Astrocyte (in vitro differentiated cells and primary cell): Measurements from ENCODE around the gene FLT1. TPM values are rescaled to one million over a fixed set of nuclear protein-coding genes. Genes with fewer than 3 reads are reported as not detected.

Source experiments
- DNase-seq: peaks from one replicate; pipeline ENCODE4 v3.0.0-alpha.2; 2010; ENCODE audit warnings: low read depth
- FAIRE-seq: peaks from 2 replicates; lab custom pipeline; 2011; peaks lifted over from hg19 to GRCh38; lab: Jason Lieb, UNC
- H2AFZ ChIP-seq: 2 replicates; pipeline ENCODE4 v1.6.0; 2012; ENCODE audit warnings: low read depth, low read length, inconsistent platforms
- H3K27ac ChIP-seq: 2 replicates; pipeline ENCODE4 v1.5.1; 2011; ENCODE audit warnings: low read depth, low read length, inconsistent platforms
- H3K27me3 ChIP-seq: 2 replicates; pipeline ENCODE4 v1.6.0; 2011; ENCODE audit warnings: low read length, inconsistent platforms; ENCODE audit not compliant: insufficient read depth
- H3K36me3 ChIP-seq: 2 replicates; pipeline ENCODE4 v1.5.1; 2011; ENCODE audit warnings: low read length, inconsistent platforms; ENCODE audit not compliant: insufficient read depth
- H3K4me1 ChIP-seq: 2 replicates; pipeline ENCODE4 v1.5.1; 2011; ENCODE audit warnings: low read length, inconsistent platforms; ENCODE audit not compliant: insufficient read depth
- H3K4me2 ChIP-seq: 2 replicates; pipeline ENCODE4 v1.6.0; 2012; ENCODE audit warnings: low read length, inconsistent platforms
- H3K4me3 ChIP-seq: 2 replicates; pipeline ENCODE4 v1.5.1; 2011; ENCODE audit warnings: low read depth, mild to moderate bottlenecking, low read length, inconsistent platforms; ENCODE audit not compliant: insufficient read depth
- H3K79me2 ChIP-seq: 2 replicates; pipeline ENCODE4 v1.6.0; 2012; ENCODE audit warnings: mild to moderate bottlenecking, low read length, inconsistent platforms; ENCODE audit not compliant: insufficient read depth
- H3K9ac ChIP-seq: 2 replicates; pipeline ENCODE4 v1.6.0; 2012; ENCODE audit warnings: mild to moderate bottlenecking, low read length, inconsistent platforms
- H3K9me3 ChIP-seq: 2 replicates; pipeline ENCODE4 v1.5.1; 2012; ENCODE audit warnings: low read depth, mild to moderate bottlenecking, low read length, inconsistent platforms; ENCODE audit not compliant: insufficient read depth
- H4K20me1 ChIP-seq: 2 replicates; pipeline ENCODE4 v1.6.0; 2012; ENCODE audit warnings: low read length, inconsistent platforms; ENCODE audit not compliant: insufficient read depth
- H3K27ac Mint-ChIP-seq: one replicate; pipeline ENCODE4 v1.8.0; 2021; ENCODE audit warnings: mild to moderate bottlenecking, mixed read lengths; ENCODE audit not compliant: unreplicated experiment
- H3K27me3 Mint-ChIP-seq: one replicate; pipeline ENCODE4 v1.8.0; 2021; ENCODE audit warnings: low read depth, mixed read lengths; ENCODE audit not compliant: unreplicated experiment
- H3K36me3 Mint-ChIP-seq: one replicate; pipeline ENCODE4 v1.8.0; 2021; ENCODE audit warnings: low read depth, mixed read lengths; ENCODE audit not compliant: unreplicated experiment
- H3K4me1 Mint-ChIP-seq: one replicate; pipeline ENCODE4 v1.8.0; 2021; ENCODE audit warnings: low read depth, mixed read lengths; ENCODE audit not compliant: unreplicated experiment
- H3K4me3 Mint-ChIP-seq: one replicate; pipeline ENCODE4 v1.8.0; 2021; ENCODE audit warnings: mild to moderate bottlenecking, moderate library complexity, mixed read lengths; ENCODE audit not compliant: unreplicated experiment
- H3K9me3 Mint-ChIP-seq: one replicate; pipeline ENCODE4 v1.8.0; 2021; ENCODE audit warnings: mild to moderate bottlenecking, mixed read lengths; ENCODE audit not compliant: unreplicated experiment
- EZH2 ChIP-seq: IDR thresholded peaks from 2 replicates; pipeline ENCODE4 v1.6.1; 2012; ENCODE audit warnings: mild to moderate bottlenecking, low read length, inconsistent platforms; ENCODE audit not compliant: insufficient read depth
- total RNA-seq: library from RNA; stranded (reverse); gene quantifications from 2 replicates; pipeline ENCODE4 v1.2.1, GENCODE V29; 2021
- TF ChIP-seq, protein P1 (sequence below): IDR thresholded peaks from 2 replicates; pipeline ENCODE4 v1.5.1; 2011; ENCODE audit warnings: low read depth, mild to moderate bottlenecking, inconsistent platforms, low read length, moderate library complexity; ENCODE audit not compliant: insufficient read depth

The FLT1 gene
- total RNA-seq, 1 donor from 2014 or later, result 7.3 TPM

DNA sequence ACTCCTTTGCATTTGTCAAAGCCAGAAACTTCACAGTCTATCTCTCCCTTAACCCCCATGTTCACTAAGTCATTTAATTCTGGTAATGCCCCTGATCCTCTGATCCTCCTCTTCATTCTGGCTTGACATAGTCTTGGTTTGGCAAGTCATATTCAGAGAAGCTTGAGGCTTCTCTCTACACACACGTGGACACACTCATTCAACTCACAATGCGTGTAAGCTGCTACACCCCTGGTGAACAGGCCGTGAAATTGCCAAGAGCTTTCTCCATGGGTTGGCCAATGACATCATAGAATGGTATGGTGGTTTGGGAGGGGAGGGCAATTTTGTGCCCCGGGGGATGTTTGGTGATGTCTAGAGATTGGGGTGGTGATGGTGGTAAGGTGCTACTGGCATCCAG is 47.9 kb upstream of the FLT1 start:
- H3K4me3 Mint-ChIP-seq, result no peak overlapping the region

DNA sequence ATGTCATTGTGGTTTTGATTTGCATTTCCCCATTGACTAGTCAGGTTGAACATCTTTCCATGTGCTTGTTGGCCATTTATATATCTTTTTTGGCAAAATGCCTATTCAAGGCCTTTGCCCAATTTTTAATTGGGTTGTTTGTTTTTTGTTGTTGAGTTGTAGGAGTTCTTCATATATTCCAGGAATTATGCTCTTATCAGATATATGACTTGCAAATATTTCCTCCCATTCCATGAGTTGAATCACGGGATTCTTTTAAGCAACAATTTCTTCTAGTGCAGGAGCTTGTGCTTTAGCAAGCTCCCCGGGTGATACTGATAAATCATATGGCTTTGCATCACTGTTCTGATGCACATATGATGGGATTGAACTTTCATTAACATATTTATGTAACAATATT is 47.0 kb upstream of the FLT1 start:
- Mint-ChIP-seq H3K27me3 (peaks cover 7% of the 10 kb centered on the region), H3K4me1 (peaks cover 2% of the 10 kb centered on the region), H3K27ac (no peak overlapping the region), H3K36me3 (peaks cover 3% of the 10 kb centered on the region), H3K4me3 (no peak overlapping the region), H3K9me3 (peaks cover 18% of the 10 kb centered on the region)
- no peak overlapping the region for H3K4me2 ChIP-seq
- no peak overlapping the region for H3K27ac ChIP-seq
- no peak overlapping the region for H2AFZ ChIP-seq
- TF ChIP-seq, protein P1, sequence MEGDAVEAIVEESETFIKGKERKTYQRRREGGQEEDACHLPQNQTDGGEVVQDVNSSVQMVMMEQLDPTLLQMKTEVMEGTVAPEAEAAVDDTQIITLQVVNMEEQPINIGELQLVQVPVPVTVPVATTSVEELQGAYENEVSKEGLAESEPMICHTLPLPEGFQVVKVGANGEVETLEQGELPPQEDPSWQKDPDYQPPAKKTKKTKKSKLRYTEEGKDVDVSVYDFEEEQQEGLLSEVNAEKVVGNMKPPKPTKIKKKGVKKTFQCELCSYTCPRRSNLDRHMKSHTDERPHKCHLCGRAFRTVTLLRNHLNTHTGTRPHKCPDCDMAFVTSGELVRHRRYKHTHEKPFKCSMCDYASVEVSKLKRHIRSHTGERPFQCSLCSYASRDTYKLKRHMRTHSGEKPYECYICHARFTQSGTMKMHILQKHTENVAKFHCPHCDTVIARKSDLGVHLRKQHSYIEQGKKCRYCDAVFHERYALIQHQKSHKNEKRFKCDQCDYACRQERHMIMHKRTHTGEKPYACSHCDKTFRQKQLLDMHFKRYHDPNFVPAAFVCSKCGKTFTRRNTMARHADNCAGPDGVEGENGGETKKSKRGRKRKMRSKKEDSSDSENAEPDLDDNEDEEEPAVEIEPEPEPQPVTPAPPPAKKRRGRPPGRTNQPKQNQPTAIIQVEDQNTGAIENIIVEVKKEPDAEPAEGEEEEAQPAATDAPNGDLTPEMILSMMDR, result no peak
- TF ChIP-seq EZH2, result no peak
- H3K9me3 ChIP-seq, result peaks cover 7% of the 10 kb centered on the region
- DNase-seq (no peak), FAIRE-seq (no peak)
- H3K4me1 ChIP-seq, result no peaks in the 10 kb centered on the region
- no peaks in the 10 kb centered on the region for H3K36me3 ChIP-seq
- H3K4me3 ChIP-seq, result no peak overlapping the region
- no peaks in the 10 kb centered on the region for H4K20me1 ChIP-seq
- H3K27me3 ChIP-seq, result no peaks in the 10 kb centered on the region
- no peaks in the 10 kb centered on the region for H3K79me2 ChIP-seq
- no peak overlapping the region for H3K9ac ChIP-seq

More for the DNA sequence above, 47.9 kb upstream of the FLT1 start:
- Histone ChIP-seq H4K20me1 (no peaks in the 10 kb centered on the region), H3K4me3 (no peak overlapping the region), H2AFZ (no peak overlapping the region), H3K4me1 (no peaks in the 10 kb centered on the region), H3K36me3 (no peaks in the 10 kb centered on the region), H3K9ac (no peak overlapping the region), H3K27me3 (no peaks in the 10 kb centered on the region), H3K9me3 (peaks cover 7% of the 10 kb centered on the region), H3K79me2 (no peaks in the 10 kb centered on the region), H3K4me2 (no peak overlapping the region), H3K27ac (no peak overlapping the region)
- Mint-ChIP-seq H3K36me3 (peaks cover 3% of the 10 kb centered on the region), H3K9me3 (peaks cover 16% of the 10 kb centered on the region), H3K27me3 (peaks cover 9% of the 10 kb centered on the region), H3K27ac (peak overlapping the region; percentile 29), H3K4me1 (no peaks in the 10 kb centered on the region)
- FAIRE-seq, result no peak
- no peak for TF ChIP-seq EZH2
- TF ChIP-seq, protein P1, result no peak
- no peak for DNase-seq

DNA sequence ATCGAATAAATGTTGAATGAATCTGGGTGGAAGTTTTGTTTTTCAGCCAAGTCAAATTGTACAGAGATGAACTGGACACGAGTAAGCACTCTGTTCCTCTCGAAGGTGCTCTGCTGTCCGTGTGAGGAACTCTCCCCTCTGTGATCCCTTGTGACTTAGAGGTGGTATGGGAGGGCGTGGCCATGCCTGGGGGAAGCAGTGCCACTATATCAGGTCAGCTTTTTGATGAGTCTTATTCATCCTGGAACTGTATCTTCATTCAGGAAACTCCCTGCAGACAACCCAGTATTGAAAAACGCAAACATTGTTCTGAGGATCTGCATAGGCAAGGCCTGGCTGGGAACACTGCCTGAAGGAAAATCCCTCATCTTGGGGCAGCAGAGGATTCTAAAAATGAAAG is 45.7 kb upstream of the FLT1 start:
- H3K4me1 ChIP-seq, result no peaks in the 10 kb centered on the region
- Mint-ChIP-seq H3K27me3 (peaks cover 7% of the 10 kb centered on the region), H3K4me3 (no peak overlapping the region), H3K36me3 (peaks cover 3% of the 10 kb centered on the region), H3K27ac (no peak overlapping the region), H3K4me1 (peaks cover 2% of the 10 kb centered on the region), H3K9me3 (peaks cover 20% of the 10 kb centered on the region)
- H2AFZ ChIP-seq, result no peak overlapping the region
- no peaks in the 10 kb centered on the region for H4K20me1 ChIP-seq
- FAIRE-seq, result no peak
- no peak overlapping the region for H3K4me3 ChIP-seq
- peaks cover 7% of the 10 kb centered on the region for H3K9me3 ChIP-seq
- no peaks in the 10 kb centered on the region for H3K36me3 ChIP-seq
- H3K4me2 ChIP-seq, result no peak overlapping the region
- no peak overlapping the region for H3K27ac ChIP-seq
- H3K79me2 ChIP-seq, result no peaks in the 10 kb centered on the region
- no peak for TF ChIP-seq EZH2
- TF ChIP-seq, protein P1, result no peak
- no peak overlapping the region for H3K9ac ChIP-seq
- no peaks in the 10 kb centered on the region for H3K27me3 ChIP-seq
- DNase-seq, result no peak
